Fibroblast of the aortic adventitia (primary cell): ENCODE results near the gene PRDM5. TPM values are rescaled to one million over a fixed set of nuclear protein-coding genes. Genes with fewer than 3 reads are reported as not detected.
A peak's percentile ranks its signal among the peaks of the same experiment; 100 is the strongest.

Experiments
- DNase-seq: peaks from one replicate; pipeline ENCODE4 v3.0.0-alpha.2; 2010; ENCODE audit warnings: low read depth
- H3K4me3 ChIP-seq: 2 replicates; pipeline ENCODE4 v1.5.1; 2011; ENCODE audit warnings: low read depth, mild to moderate bottlenecking, control low read depth, low read length, moderate library complexity
- total RNA-seq: library from RNA; depleted of rRNA; stranded (reverse); fragments of >200 nt; gene quantifications from 2 replicates; pipeline ENCODE4 v1.2.3, GENCODE V29; 2012; ENCODE audit warnings: low replicate concordance
- TF ChIP-seq, protein P1 (sequence below): IDR thresholded peaks from 2 replicates; pipeline ENCODE4 v1.5.1; 2011; ENCODE audit warnings: mild to moderate bottlenecking, low read length, control low read depth, inconsistent platforms; ENCODE audit not compliant: insufficient read depth

PRDM5 gene
- total RNA-seq, 1 donor, result 25.8 TPM

DNA sequence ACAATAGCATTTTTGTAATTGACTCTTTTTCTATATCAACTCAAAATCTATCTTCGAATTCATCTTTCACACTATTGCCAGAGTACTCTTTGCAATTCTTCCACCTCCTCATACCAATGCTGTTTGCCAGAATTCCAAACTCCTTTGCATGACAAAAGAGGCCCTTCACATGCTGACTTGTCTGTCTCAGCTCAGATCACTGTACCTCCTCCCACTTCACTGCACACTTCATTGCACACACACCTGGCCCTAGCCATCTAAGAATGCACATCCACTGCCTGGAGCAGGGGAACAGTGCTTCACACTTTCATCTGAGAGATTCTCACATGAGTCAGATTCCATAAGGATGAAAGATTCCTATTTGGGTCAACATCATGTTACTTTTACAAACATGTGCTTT, 56.5 kb downstream of the PRDM5 start:
- H3K4me3 ChIP-seq, result no peak overlapping the region
- DNase-seq, result no peak
- TF ChIP-seq, protein P1, sequence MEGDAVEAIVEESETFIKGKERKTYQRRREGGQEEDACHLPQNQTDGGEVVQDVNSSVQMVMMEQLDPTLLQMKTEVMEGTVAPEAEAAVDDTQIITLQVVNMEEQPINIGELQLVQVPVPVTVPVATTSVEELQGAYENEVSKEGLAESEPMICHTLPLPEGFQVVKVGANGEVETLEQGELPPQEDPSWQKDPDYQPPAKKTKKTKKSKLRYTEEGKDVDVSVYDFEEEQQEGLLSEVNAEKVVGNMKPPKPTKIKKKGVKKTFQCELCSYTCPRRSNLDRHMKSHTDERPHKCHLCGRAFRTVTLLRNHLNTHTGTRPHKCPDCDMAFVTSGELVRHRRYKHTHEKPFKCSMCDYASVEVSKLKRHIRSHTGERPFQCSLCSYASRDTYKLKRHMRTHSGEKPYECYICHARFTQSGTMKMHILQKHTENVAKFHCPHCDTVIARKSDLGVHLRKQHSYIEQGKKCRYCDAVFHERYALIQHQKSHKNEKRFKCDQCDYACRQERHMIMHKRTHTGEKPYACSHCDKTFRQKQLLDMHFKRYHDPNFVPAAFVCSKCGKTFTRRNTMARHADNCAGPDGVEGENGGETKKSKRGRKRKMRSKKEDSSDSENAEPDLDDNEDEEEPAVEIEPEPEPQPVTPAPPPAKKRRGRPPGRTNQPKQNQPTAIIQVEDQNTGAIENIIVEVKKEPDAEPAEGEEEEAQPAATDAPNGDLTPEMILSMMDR, result no peak

DNA sequence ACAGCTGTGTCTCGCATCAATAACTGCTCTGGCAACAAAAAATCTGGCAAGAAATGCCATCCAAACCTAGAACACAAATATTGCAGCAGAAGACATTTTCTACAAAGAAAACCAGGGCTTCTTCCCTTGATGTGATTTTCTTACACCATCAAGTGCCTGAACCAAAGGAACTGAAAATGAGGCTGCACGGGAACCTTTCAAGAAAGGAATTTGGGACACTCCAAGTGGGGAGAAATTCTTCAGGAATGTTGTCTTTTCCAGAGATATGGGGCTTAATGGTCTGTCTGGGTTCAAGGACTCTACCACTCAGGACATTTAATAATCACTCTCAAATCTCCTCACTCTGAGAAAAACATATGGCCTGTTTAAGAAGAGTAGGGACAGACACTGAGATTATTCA, 57.6 kb downstream of the PRDM5 start:
- TF ChIP-seq, protein P1, result no peak
- no peak for DNase-seq
- H3K4me3 ChIP-seq, result no peak overlapping the region

DNA sequence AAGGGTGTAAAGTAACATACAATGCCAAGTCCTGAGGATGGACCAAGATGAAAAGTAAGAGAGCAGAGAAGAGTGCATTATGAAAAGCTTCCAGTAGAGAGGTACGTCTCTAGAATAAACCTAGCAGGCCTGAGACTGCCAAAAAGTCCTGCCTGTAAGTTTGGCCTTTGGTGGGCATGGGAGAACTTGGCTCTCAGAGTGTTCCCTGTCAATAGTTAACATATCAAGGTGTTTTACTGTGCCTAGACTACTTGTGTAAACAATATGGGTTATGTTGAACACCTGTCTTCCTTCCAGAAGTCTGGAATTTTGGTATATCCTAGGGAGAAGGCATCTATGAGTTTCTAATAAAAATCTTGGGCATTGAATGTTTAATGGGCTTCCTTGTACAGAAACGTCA, 60.1 kb downstream of the PRDM5 start:
- H3K4me3 ChIP-seq, result no peak overlapping the region
- TF ChIP-seq, protein P1, result no peak
- DNase-seq, result no peak

DNA sequence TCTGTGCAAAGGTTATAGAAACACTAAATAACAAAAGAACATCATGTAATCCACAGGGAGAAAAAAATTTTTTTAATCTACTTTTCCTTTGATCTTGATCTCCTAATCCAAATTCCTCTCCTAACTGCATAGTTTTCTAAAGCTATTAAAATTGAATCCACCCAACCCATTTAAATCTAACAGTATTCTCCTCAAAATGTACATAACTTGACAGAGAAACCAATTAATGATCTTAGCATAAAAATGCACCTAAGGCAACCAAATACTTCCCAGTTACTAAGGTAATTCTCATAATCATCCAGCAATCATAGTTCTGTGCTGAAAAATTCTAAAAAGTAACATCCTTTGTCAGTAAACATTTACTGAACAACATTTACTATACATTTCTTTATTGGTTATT, 60.7 kb downstream of the PRDM5 start:
- no peak overlapping the region for H3K4me3 ChIP-seq
- TF ChIP-seq, protein P1, result no peak
- no peak for DNase-seq

DNA sequence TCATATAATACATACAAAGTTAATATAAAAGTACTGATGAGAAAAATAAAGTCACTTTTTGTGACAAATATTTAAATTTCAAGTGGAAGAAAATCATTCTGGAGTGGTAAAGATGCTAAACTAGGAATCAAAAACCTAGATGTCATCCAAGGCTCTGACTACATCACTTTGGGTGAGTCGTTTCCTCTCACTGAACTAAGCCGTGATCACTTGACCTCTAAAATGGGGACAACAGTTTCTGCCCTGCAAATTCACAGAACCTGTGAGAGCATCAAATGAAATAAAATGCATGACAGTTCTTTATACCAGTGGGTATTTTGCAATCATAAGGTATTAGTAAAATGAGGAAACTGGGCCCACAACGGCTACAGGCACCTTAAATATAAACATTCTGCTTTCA, 63.8 kb downstream of the PRDM5 start:
- DNase-seq, result peak; percentile 30
- TF ChIP-seq, protein P1, result no peak
- no peak overlapping the region for H3K4me3 ChIP-seq

DNA sequence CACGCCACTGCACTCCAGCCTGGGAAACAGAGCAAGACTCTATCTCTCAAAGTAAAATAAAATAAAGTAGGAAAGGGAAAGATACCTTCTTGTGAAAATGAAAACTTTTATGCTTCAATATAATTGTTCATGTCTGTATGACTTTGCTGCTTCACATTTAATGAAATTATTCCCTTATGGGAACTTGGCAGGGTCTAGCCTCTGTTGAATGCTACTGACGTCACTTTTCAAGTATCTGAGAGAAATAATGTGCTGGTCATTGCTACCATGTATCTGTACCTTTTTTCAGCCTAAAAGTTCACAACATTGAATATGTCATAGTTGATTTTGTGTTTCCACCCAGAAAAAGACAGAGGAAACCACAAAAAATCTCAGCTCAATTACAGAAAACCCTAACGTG, 65.2 kb downstream of the PRDM5 start:
- TF ChIP-seq, protein P1, result no peak
- peak; percentile 72 for DNase-seq
- H3K4me3 ChIP-seq, result no peak overlapping the region

DNA sequence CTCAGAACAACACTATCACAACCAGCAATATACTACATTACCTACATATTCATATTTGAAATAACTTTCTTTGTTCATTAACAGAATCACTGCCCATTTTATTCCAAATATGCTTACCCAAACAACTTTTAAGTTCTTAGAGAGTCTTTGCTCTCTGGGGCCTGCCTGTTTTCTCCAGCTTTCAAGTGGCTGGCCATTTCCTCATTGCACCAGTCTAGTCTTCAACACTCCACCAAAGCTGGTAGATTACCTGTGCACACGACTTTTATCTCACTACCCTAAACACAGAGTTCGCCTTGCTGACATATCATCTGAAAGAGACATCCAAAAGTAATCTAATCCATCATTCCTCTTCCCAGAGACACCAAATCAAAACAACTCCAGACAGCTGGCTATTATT, 66.2 kb downstream of the PRDM5 start:
- H3K4me3 ChIP-seq, result no peak overlapping the region
- no peak for DNase-seq
- TF ChIP-seq, protein P1, result no peak
